HG03039 (cell line): ENCODE results near the gene KRT72.

Source experiments
- ATAC-seq: cut with Tn5 transposase; IDR thresholded peaks from one replicate; pipeline ENCODE4 v1.9.1; 2021; ENCODE audit warnings: mild to moderate bottlenecking, moderate library complexity; ENCODE audit not compliant: unreplicated experiment

Gene KRT72

DNA sequence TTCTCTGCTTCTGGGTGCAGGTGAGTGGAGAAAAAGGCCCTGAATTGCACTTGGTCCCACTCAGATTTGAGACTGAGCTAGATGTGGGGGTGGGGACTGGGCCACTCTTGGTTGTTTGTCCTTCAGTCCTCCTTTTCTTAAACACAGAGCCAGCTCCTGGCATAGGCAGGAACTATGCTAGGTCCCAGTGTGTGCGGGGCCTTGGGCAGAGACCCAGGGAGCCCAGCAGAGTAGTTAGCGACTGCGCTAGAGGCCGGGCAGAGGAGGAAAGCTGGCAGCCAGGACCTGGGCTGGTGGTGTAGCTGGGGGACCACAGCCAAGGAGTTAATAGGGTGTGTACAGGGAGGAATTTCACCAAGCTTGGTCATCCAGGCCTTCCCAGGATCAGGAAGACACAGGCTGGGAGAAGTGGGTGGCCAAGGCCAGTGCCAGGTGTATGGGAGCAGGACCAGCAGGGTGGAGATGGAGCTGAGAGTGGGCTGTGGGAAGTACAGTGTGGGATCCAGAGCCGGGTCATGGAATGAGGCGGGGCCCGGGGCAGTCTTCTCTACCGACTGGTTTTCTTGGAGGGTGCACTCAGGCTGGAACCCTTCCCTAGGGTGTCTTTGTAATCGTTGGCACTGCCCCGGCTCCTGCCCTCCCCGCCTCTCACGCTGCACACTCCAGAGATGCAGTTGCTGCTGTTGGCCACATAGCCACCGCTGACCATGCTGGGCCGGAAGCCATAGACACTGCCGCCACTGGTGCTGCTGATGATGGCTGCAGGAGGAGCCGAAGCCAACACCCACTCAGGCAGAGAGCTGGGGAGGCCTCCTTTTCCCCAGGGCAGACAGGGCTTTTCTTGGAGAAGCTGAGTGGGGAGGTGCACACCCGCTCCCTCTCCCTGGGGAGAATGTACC is 57.0 kb downstream of the KRT72 start:
- ATAC-seq = no peak

DNA sequence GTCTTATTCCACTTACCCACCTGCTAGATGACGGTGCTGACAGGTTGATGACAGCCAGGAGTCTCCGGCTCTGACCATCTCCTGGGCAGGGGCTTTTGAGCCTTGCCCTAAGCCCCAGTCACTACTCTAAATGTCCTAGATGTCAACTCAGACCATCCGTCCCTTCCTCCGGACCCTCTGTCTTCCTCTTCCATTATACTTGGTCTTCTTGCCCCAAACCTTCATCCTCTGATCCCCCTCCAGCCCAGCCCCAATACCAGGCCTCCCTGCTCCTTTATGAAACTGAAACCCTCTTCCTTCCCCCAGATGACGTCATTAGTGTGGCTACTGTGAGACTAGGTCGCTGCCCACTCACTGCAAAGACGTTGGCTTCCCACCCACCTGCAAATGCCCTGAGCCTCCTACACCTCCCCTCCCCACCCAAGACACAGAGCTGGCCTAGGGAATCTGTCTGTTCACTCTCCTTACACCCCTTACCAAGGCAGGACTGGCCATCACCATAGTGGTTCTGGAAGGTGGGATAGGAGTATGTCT is 58.4 kb downstream of the KRT72 start:
- no peak for ATAC-seq

DNA sequence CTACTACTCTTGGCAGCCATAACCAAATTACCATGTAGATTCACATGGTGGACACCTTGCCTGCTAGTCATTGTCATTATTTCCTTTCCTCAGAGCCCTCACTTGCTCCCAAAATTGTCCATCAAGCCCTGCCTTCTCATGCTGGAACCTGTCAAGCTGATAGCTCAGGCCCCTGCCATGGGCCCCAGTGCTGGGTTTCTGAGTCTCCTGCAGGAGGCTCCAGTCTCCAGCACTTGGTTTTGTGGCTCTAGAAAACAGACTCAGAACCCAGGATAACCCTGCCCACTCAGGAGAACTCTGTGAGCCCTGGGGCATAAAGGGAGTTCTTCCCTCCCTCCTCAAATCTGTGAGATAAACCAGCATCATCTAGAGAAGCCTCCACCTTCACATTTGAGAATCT is 59.1 kb downstream of the KRT72 start:
- no peak for ATAC-seq

DNA sequence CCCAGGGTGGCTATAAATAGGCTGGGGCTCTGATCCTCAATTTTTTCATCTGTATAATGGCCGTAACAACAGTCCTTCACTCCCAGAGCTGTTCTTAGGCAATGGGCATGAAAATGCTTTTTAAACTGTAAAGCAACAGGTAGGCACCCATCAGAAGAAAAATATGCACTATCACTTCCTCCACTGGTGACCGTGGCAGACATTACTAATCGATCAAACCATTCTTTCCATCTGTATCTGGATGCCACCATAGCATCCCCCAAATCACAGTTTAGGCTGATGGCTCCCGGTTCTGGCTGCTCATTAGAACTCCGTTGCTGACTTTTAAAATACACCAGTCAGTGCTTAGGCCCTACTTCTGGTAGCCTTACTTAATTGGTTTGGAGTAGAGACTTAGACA is 59.6 kb downstream of the KRT72 start:
- no peak for ATAC-seq

DNA sequence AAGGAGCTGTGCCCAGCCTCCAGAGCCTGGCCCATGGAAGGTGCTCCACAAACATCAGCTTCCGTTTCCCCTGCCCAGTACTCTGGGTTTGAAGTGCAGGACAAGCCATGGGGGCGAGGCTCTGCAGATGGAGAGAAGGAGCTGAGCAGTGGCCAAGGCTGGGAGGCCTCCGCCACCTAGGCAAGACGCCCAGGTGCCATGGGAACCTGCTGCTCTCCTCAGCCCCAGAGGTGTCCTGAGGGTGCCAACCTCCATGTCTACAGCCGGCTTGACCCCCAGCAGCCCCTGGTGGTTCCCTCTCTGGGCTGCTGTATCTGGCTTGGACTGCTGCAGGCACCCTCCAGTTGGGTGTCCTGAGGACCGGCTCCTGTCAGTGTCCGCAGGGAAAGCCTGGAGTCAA is 60.7 kb downstream of the KRT72 start:
- no peak for ATAC-seq

DNA sequence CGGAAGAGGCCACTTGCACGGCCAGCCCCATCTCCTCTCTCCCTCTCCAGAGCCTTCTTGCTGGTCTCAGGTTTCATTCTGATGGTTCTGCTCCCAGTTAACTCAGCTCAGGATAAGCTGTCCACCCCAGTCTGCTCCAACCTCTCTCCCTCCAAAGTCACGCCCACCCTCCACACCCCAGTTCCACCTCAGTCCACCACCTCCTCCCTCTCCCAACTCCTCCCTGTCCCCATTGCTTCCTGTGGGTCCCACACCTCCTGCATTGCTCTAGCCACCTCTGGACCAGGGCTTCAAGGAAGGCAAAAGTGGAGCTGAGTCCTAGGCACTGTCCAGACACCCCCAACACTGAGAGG is 61.5 kb downstream of the KRT72 start:
- ATAC-seq = no peak

DNA sequence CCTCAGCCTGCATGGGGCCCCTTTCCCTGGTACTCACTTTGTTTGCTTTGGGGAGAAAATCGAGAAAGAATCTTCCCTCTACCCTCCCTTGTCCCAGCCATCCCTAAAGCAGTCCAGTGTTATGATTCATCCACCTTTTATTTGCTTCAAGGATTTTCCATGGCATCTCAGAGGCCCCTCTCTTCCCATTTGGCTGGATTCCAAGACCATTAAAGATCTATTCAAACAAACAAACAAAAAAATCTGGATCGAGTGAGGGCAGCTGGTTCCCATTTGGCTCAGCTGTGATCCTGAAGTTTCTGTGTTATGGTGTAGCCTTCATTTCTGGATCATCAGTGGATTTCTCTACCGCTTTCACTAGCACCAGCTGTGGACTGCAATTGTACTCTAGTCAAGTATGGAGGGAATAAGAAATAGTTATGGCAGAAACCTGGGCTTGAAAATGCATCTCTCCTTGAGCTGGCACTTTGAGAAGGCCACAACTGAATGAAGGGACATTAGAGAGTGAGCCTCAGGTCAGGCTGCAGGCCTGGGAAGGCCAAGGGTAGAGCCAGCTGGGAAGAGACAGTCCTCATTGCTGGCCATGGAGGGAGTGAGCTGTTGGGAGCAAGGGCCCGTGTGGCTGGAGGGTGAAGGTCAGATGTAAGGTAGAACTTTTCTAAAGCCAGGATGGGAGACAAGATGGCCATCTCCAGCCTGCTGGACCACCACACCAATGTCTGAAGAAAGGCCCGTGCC is 62.0 kb downstream of the KRT72 start:
- ATAC-seq = no peak

DNA sequence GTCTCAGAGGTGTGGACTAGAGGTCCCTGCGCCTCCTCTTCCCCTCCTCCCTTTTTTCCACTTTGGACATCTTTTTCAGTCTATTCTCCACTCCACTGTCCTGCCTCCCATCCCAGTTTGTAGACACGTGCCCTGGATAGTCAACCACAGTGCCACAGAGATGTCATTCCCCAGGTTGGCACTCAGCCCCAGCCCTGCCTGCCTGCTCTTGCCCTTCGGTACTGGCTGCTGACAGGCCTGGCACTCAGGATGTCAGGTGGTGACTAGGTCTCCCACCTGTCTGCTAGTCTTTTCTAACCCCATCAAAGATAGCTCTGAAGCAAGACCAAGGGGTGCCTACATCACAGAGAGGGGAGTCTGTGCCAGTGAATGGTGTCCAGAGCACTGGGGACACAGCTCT is 64.2 kb downstream of the KRT72 start:
- no peak for ATAC-seq
